ENCODE measurements around the gene GATC.

The GATC gene

GRCh38 chr12:120445911-120446843 is at the start of gene GATC, which contains the start of gene TRIAP1:
Gene GATC, plus strand, starts transcription at chr12:120446444. Its CDS starts 37 bp downstream, at chr12:120446481.
Gene TRIAP1, minus strand, starts transcription at chr12:120446384. Its CDS starts 12 bp downstream, at chr12:120446372.
- DNase-seq (ENCODE audit: low read depth in 2 of 2): peak; percentile 78 to 81

- DNase-seq (ENCODE audit: low read depth in 2 of 2): no peak
Observed at GRCh38 chr12:120397824-120398540, 48.3 kb upstream of the GATC start.

- DNase-seq (ENCODE audit: low read depth in 2 of 2): no peak
Observed at GRCh38 chr12:120399531-120399930, 46.7 kb upstream of the GATC start.

- DNase-seq (ENCODE audit: low read depth in 2 of 2): no peak
Observed at GRCh38 chr12:120402217-120402616, 44.0 kb upstream of the GATC start.

- no peak for DNase-seq (ENCODE audit: low read depth in 2 of 2)
Observed at GRCh38 chr12:120403869-120404268, 42.4 kb upstream of the GATC start.

GRCh38 chr12:120404271-120404670 is 42.0 kb upstream of the GATC start:
- no peak for DNase-seq (ENCODE audit: low read depth in 2 of 2)

GRCh38 chr12:120406069-120406468 is 40.2 kb upstream of the GATC start:
- no peak for DNase-seq (ENCODE audit: low read depth in 2 of 2)

- no peak for DNase-seq (ENCODE audit: low read depth in 2 of 2)
Observed at GRCh38 chr12:120406553-120406952, 39.7 kb upstream of the GATC start.

- no peak for DNase-seq (ENCODE audit: low read depth in 2 of 2)
Observed at GRCh38 chr12:120408771-120409170, 37.5 kb upstream of the GATC start.

GRCh38 chr12:120412421-120412820 is 33.8 kb upstream of the GATC start:
- DNase-seq (ENCODE audit: low read depth in 2 of 2): no peak

GRCh38 chr12:120413901-120414695 is 32.1 kb upstream of the GATC start:
- no peak for DNase-seq (ENCODE audit: low read depth in 2 of 2)

- no peak for DNase-seq (ENCODE audit: low read depth in 2 of 2)
Observed at GRCh38 chr12:120416490-120417216, 29.6 kb upstream of the GATC start.

GRCh38 chr12:120417917-120418580 is 28.2 kb upstream of the GATC start:
- DNase-seq (ENCODE audit: low read depth in 2 of 2): no peak

- no peak for DNase-seq (ENCODE audit: low read depth in 2 of 2)
Observed at GRCh38 chr12:120421701-120422100, 24.5 kb upstream of the GATC start.

- no peak for DNase-seq (ENCODE audit: low read depth in 2 of 2)
Observed at GRCh38 chr12:120422892-120423456, 23.3 kb upstream of the GATC start.

GRCh38 chr12:120425797-120426196 is 20.4 kb upstream of the GATC start:
- DNase-seq (ENCODE audit: low read depth in 2 of 2): no peak

- no peak for DNase-seq (ENCODE audit: low read depth in 2 of 2)
Observed at GRCh38 chr12:120428597-120429229, 17.5 kb upstream of the GATC start.

- DNase-seq (ENCODE audit: low read depth in 2 of 2): no peak
Observed at GRCh38 chr12:120429368-120429767, 16.9 kb upstream of the GATC start.

GRCh38 chr12:120432772-120433525 is 13.3 kb upstream of the GATC start:
- no peak for DNase-seq (ENCODE audit: low read depth in 2 of 2)

All from stimulated activated CD4-positive, alpha-beta T cell treated with anti-CD3 and anti-CD28 coated beads, Interleukin-1b, Interleukin-23, amount 100 ng/mL, for 4 hours (primary cell).